SW 1271 (cell line): ENCODE results near the gene LRRC10.
A peak's percentile ranks its signal among the peaks of the same experiment; 100 is the strongest.

Source experiments
- DNase-seq, 2 experiments: peaks; one replicate each; lab custom pipeline; 2025; lab: John Stamatoyannopoulos, UW

The LRRC10 gene

GRCh38 chr12:69610729-69611128 is at the start of gene LRRC10:
TSS of gene LRRC10 (minus strand) at chr12:69610907. CDS start at chr12:69610838, 69 bp downstream.
- DNase-seq = no peak

GRCh38 chr12:69660164-69660863 is 49.6 kb upstream of the LRRC10 start:
- DNase-seq = no peak

GRCh38 chr12:69658203-69658602 is 47.5 kb upstream of the LRRC10 start:
- no peak for DNase-seq

- no peak for DNase-seq
These were observed 46.9 kb upstream of the LRRC10 start for GRCh38 chr12:69657376-69658137.

GRCh38 chr12:69655616-69656340 is 45.1 kb upstream of the LRRC10 start:
- DNase-seq = peak in 1 of 2 experiments; percentile 34

- DNase-seq = no peak
These were observed 43.0 kb upstream of the LRRC10 start for GRCh38 chr12:69653703-69654102.

- no peak for DNase-seq
These were observed 41.2 kb upstream of the LRRC10 start for GRCh38 chr12:69651922-69652321.

- no peak for DNase-seq
These were observed 38.8 kb upstream of the LRRC10 start for GRCh38 chr12:69649529-69649928.

- peak in 1 of 2 experiments; percentile 22 for DNase-seq
These were observed 37.8 kb upstream of the LRRC10 start for GRCh38 chr12:69648476-69648875.

- no peak for DNase-seq
These were observed 36.5 kb upstream of the LRRC10 start for GRCh38 chr12:69647178-69647577.

GRCh38 chr12:69645031-69645430 is 34.3 kb upstream of the LRRC10 start:
- DNase-seq = no peak

GRCh38 chr12:69644511-69644910 is 33.8 kb upstream of the LRRC10 start:
- no peak for DNase-seq

- no peak for DNase-seq
These were observed 31.8 kb upstream of the LRRC10 start for GRCh38 chr12:69642531-69642930.

- no peak for DNase-seq
These were observed 30.8 kb upstream of the LRRC10 start for GRCh38 chr12:69641546-69641945.

GRCh38 chr12:69639400-69640016 is 28.8 kb upstream of the LRRC10 start:
- DNase-seq = peak; percentile 30 to 51

GRCh38 chr12:69633061-69633460 is 22.4 kb upstream of the LRRC10 start:
- peak in 1 of 2 experiments; percentile 11 for DNase-seq

GRCh38 chr12:69630191-69630590 is 19.5 kb upstream of the LRRC10 start:
- peak in 1 of 2 experiments; percentile 27 for DNase-seq

GRCh38 chr12:69627501-69627900 is 16.8 kb upstream of the LRRC10 start:
- no peak for DNase-seq

GRCh38 chr12:69623970-69624369 is 13.3 kb upstream of the LRRC10 start:
- DNase-seq = no peak

- DNase-seq = no peak
These were observed 10.8 kb upstream of the LRRC10 start for GRCh38 chr12:69621551-69621950.

GRCh38 chr12:69620921-69621320 is 10.2 kb upstream of the LRRC10 start:
- no peak for DNase-seq

- no peak for DNase-seq
These were observed 9.4 kb upstream of the LRRC10 start for GRCh38 chr12:69620077-69620476.
